Endothelial cell of umbilical vein (primary cell): Measurements from ENCODE around the gene CGNL1. TPM values are rescaled to one million over a fixed set of nuclear protein-coding genes. Genes with fewer than 3 reads are reported as not detected.

ENCODE experiments used
- BruUV-seq: library from RNA; stranded (reverse); fragments of 400-500 nt; replicated peaks from 2 replicates; lab custom pipeline; 2021; lab: Mats Ljungman, UMichigan
- CTCF ChIA-PET: fragments of 300-600, 350-600 bp; sonication (Branson Sonifier 250); formaldehyde crosslinking; loops from one replicate; lab custom pipeline; 2021; ENCODE audit warnings: antibody characterized with exemption, inconsistent platforms; lab: Charles Lee
- POLR2A ChIA-PET: fragments of 300-600, 350-600 bp; sonication (Branson Sonifier 250); formaldehyde crosslinking; loops from one replicate; lab custom pipeline; 2021; ENCODE audit warnings: antibody characterized with exemption, inconsistent platforms; lab: Charles Lee
- DNase-seq: peaks from one replicate; pipeline ENCODE4 v3.0.0-alpha.2; 2011; ENCODE audit warnings: low read depth, low spot score
- FAIRE-seq: peaks from 2 replicates; lab custom pipeline; 2011; peaks lifted over from hg19 to GRCh38; lab: Jason Lieb, UNC
- H2AFZ ChIP-seq: 2 replicates; pipeline ENCODE4 v1.6.0; 2012; ENCODE audit warnings: low read depth, low read length, control low read depth, inconsistent platforms
- H3K27ac ChIP-seq: 2 replicates; pipeline ENCODE4 v1.5.1; 2011; ENCODE audit warnings: low read depth, mild to moderate bottlenecking, control low read depth, low read length, moderate library complexity; ENCODE audit not compliant: insufficient read depth
- H3K27me3 ChIP-seq, 2 experiments: 2 replicates each; pipeline versions ENCODE4 v1.6.0 to v1.6.1; 2011; ENCODE audit warnings: low read length in 2 of 2, mixed read lengths in 1 of 2; ENCODE audit not compliant: control insufficient read depth in 2 of 2, insufficient read depth in 2 of 2
- H3K36me3 ChIP-seq, 2 experiments: 2 replicates in 1 of 2; 3 replicates in 1 of 2; pipeline ENCODE4 v1.5.1; 2011; ENCODE audit warnings: low read length in 2 of 2, mild to moderate bottlenecking in 1 of 2, moderate library complexity in 1 of 2; ENCODE audit not compliant: control insufficient read depth in 2 of 2, insufficient read depth in 2 of 2; ENCODE audit errors: extremely low read depth in 1 of 2
- H3K4me1 ChIP-seq: 3 replicates; pipeline ENCODE4 v1.5.1; 2011; ENCODE audit warnings: mild to moderate bottlenecking, low read length; ENCODE audit not compliant: control insufficient read depth, insufficient read depth; ENCODE audit errors: extremely low read depth
- H3K4me2 ChIP-seq: 2 replicates; pipeline ENCODE4 v1.6.1; 2011; ENCODE audit warnings: low read length, control low read depth, mixed read lengths; ENCODE audit not compliant: insufficient read depth
- H3K4me3 ChIP-seq, 3 experiments: fragments of 200-600 bp in 1 of 3; sonication (generic), shearing (Covaris generic) in 1 of 3; replicated peaks in 1 of 3; 2 replicates each; pipeline ENCODE4 v1.5.1; 2011 to 2016; ENCODE audit warnings: control low read depth in 3 of 3, low read length in 3 of 3, mild to moderate bottlenecking in 2 of 3, inconsistent platforms in 1 of 3, low read depth in 1 of 3, moderate library complexity in 1 of 3; ENCODE audit not compliant: insufficient read depth in 1 of 3
- H3K79me2 ChIP-seq: 2 replicates; pipeline ENCODE4 v1.6.0; 2012; ENCODE audit warnings: low read length, inconsistent platforms; ENCODE audit not compliant: control insufficient read depth, insufficient read depth
- H3K9ac ChIP-seq: replicated peaks from 2 replicates; pipeline ENCODE3; 2011; ENCODE audit warnings: low read length, control low read depth; ENCODE audit not compliant: insufficient read depth; ENCODE audit errors: extremely low read depth
- H3K9me1 ChIP-seq: replicated peaks from 3 replicates; pipeline ENCODE4 v1.6.0; 2011; ENCODE audit warnings: mild to moderate bottlenecking, low read length; ENCODE audit not compliant: control insufficient read depth, insufficient read depth; ENCODE audit errors: extremely low read depth
- H3K9me3 ChIP-seq: replicated peaks from 2 replicates; pipeline ENCODE4 v1.5.1; 2012; ENCODE audit warnings: low read length, inconsistent platforms; ENCODE audit not compliant: control insufficient read depth, insufficient read depth
- H4K20me1 ChIP-seq: replicated peaks from 2 replicates; pipeline ENCODE3; 2011; ENCODE audit warnings: mild to moderate bottlenecking, low read length; ENCODE audit not compliant: control insufficient read depth, insufficient read depth; ENCODE audit errors: extremely low read depth
- CTCF ChIP-seq, 2 donors: IDR thresholded peaks; 1 replicate in 1 of 2; 2 replicates in 1 of 2; pipeline ENCODE4 v1.5.1; 2011; ENCODE audit warnings: low read length in 2 of 2, mild to moderate bottlenecking in 2 of 2, moderate library complexity in 2 of 2, control low read depth in 1 of 2, inconsistent platforms in 1 of 2, low read depth in 1 of 2; ENCODE audit not compliant: insufficient read depth in 1 of 2; ENCODE audit errors: extremely low read depth in 1 of 2
- EZH2 ChIP-seq: IDR thresholded peaks from 2 replicates; pipeline ENCODE4 v1.6.1; 2012; ENCODE audit warnings: borderline replicate concordance, low read depth, mild to moderate bottlenecking, moderate library complexity, low read length, inconsistent platforms; ENCODE audit not compliant: severe bottlenecking
- GATA2 ChIP-seq: IDR thresholded peaks from 2 replicates; pipeline ENCODE4 v1.7.0; 2011; ENCODE audit warnings: low read depth, mild to moderate bottlenecking, moderate library complexity, mixed read lengths, low read length; ENCODE audit not compliant: insufficient read length, insufficient read depth
- JUN ChIP-seq: IDR thresholded peaks from 2 replicates; pipeline ENCODE4 v1.6.1; 2011; ENCODE audit warnings: borderline replicate concordance, low read depth; ENCODE audit not compliant: insufficient read length, insufficient read depth
- MAX ChIP-seq: IDR thresholded peaks from 2 replicates; pipeline ENCODE4 v1.6.1; 2011; ENCODE audit not compliant: insufficient read depth, insufficient read length
- POLR2A ChIP-seq: IDR thresholded peaks from 2 replicates; pipeline ENCODE4 v1.6.1; 2012; ENCODE audit warnings: low read depth, mild to moderate bottlenecking, control low read depth, low read length
- dilution Hi-C: fragments of 300-500 bp; cut with MboI; formaldehyde crosslinking; loops from one replicate; pipeline ENCODE4 v1.15.0; 2019; ENCODE audit warnings: low sequenced_read_pairs; ENCODE audit not compliant: extremely low pct_ligation_motif_present
- intact Hi-C: fragments of 100-400 bp; cut with micrococcal nuclease; formaldehyde crosslinking; loops from one replicate; pipeline ENCODE4 v1.10.0; 2022
- polyA plus RNA-seq, 4 experiments: library from polyadenylated mRNA; depleted of rRNA in 3 of 4; stranded (reverse) in 3 of 4; unstranded in 1 of 4; fragments of >200 nt; gene quantifications; 2 replicates each; pipeline versions ENCODE4 v1.2.1 to v1.2.3, GENCODE V29; 2011 to 2012; ENCODE audit warnings: missing spikeins in 1 of 4
- total RNA-seq: library from RNA; stranded (reverse); gene quantifications from 2 replicates; pipeline ENCODE4 v1.2.3, GENCODE V29; 2021

CGNL1 gene
- total and polyA plus RNA-seq, 2 donors (not counting 3 experiments of a cell fraction or from before 2014, with no cell fraction given): 6.9 to 27.1 TPM

- Histone ChIP-seq H3K9me1 (no peaks in the 10 kb centered on the region), H2AFZ (no peak overlapping the region), H3K4me1 (peaks cover 10% of the 10 kb centered on the region), H3K4me2 (no peak overlapping the region), H4K20me1 (no peaks in the 10 kb centered on the region), H3K4me3 (no peak overlapping the region), H3K27ac (no peak overlapping the region), H3K27me3 (no peaks in the 10 kb centered on the region), H3K9ac (no peak overlapping the region), H3K9me3 (no peaks in the 10 kb centered on the region), H3K36me3 (no peaks in the 10 kb centered on the region), H3K79me2 (no peaks in the 10 kb centered on the region)
- no TSS peak for BruUV-seq
- ChIA-PET CTCF (interaction anchor here (0.7 to 2.3 kb wide), 12 partner anchors 8 to 93 kb away, joined by 3 to 7 read pairs (median 3); partner anchors contain the start of gene CGNL1), POLR2A (no interaction called here)
- TF ChIP-seq CTCF (IDR thresholded peaks at IDR 0.05; ENCODE audit: extremely low read depth in 1 of 2, insufficient read depth in 1 of 2, low read depth in 1 of 2, low read length in 2 of 2) (no peak), GATA2 (no peak), EZH2 (no peak), POLR2A (no peak)
- intact Hi-C loops: loop anchor here (5.0 kb wide), 1 partner anchor 45 kb away; no protein-coding TSS in a partner anchor
- no peak for FAIRE-seq
- dilution Hi-C loops: no loop called here
- no peak for DNase-seq
Measured at GRCh38 chr15:57436961-57437360, 60.7 kb downstream of the CGNL1 start.

- no peak for FAIRE-seq
- Histone ChIP-seq H3K9me1 (no peaks in the 10 kb centered on the region), H2AFZ (no peak overlapping the region), H3K79me2 (no peaks in the 10 kb centered on the region), H3K9ac (no peak overlapping the region), H3K9me3 (no peaks in the 10 kb centered on the region), H3K4me2 (no peak overlapping the region), H3K36me3 (no peaks in the 10 kb centered on the region), H3K27ac (no peak overlapping the region), H3K4me3 (no peak overlapping the region), H3K4me1 (peaks cover 5% of the 10 kb centered on the region), H3K27me3 (no peaks in the 10 kb centered on the region), H4K20me1 (no peaks in the 10 kb centered on the region)
- no TSS peak for BruUV-seq
- no peak for DNase-seq
- no peak for TF ChIP-seq JUN
- TF ChIP-seq MAX: no peak
- dilution Hi-C loops (no loop called here), intact Hi-C loops (loop anchor here (5.0 kb wide), 1 partner anchor 45 kb away; no protein-coding TSS in a partner anchor)
- POLR2A ChIA-PET: no interaction called here
- CTCF ChIA-PET: interaction anchor here (0.7 to 2.3 kb wide), 7 partner anchors 11 to 81 kb away, joined by 3 to 7 read pairs (median 3); no protein-coding TSS in a partner anchor
Measured at GRCh38 chr15:57437564-57437963, 61.3 kb downstream of the CGNL1 start.
